NB4 (cell line): ENCODE data around the gene DCD.

Source experiments
- MYC ChIP-seq: IDR thresholded peaks from 2 replicates; pipeline ENCODE4 v1.6.1; 2011; ENCODE audit warnings: low read depth, low read length
- TF ChIP-seq, protein P1 (sequence below): IDR thresholded peaks from one replicate; pipeline ENCODE4 v1.5.1; 2012; ENCODE audit warnings: low read depth, low read length

DNA sequence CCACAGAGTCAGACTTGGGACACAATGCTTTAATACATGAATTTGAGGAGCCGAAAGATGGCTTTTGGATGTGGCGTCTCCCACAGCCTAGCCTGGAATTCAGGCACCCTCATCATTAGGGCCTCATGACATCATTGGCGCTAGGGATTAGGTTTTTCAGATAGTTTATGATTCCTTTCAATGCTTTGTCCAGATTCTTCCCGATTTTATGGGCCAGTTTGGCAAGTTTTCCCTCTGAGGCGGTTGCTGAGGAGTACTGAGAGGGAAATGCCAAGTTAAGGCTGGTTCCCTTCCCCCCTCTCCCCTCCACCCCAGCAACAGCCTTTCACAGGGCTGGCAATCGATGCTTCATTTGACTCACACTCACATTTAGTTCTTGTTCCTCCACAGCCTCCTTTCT, 40.0 kb downstream of the DCD start:
- TF ChIP-seq, protein P1, sequence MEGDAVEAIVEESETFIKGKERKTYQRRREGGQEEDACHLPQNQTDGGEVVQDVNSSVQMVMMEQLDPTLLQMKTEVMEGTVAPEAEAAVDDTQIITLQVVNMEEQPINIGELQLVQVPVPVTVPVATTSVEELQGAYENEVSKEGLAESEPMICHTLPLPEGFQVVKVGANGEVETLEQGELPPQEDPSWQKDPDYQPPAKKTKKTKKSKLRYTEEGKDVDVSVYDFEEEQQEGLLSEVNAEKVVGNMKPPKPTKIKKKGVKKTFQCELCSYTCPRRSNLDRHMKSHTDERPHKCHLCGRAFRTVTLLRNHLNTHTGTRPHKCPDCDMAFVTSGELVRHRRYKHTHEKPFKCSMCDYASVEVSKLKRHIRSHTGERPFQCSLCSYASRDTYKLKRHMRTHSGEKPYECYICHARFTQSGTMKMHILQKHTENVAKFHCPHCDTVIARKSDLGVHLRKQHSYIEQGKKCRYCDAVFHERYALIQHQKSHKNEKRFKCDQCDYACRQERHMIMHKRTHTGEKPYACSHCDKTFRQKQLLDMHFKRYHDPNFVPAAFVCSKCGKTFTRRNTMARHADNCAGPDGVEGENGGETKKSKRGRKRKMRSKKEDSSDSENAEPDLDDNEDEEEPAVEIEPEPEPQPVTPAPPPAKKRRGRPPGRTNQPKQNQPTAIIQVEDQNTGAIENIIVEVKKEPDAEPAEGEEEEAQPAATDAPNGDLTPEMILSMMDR: no peak
- no peak for TF ChIP-seq MYC
